Right kidney (tissue), 9 donors: Measurements from ENCODE around the gene C4orf36.

Source experiments
- DNase-seq: peaks from one replicate; pipeline ENCODE4 v3.0.0-alpha.2; 2016
- long read RNA-seq, 8 donors: transcript quantifications; one replicate each; lab custom pipeline, GENCODE V29; 2026

Gene C4orf36, protein sequence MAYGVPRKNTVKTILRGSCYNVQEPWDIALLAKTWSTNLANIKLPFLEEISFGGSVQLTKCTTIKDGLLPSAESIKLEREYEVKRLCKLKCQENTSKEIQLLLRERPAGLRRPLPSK
- long read RNA-seq, donor 1, partial matches to known transcripts: 0 of 1 reads
- long read RNA-seq, donor 1, other reads (novel, unspliced or antisense): 0 of 1 reads
- long read RNA-seq, donor 2: 0 reads
- long read RNA-seq, donor 3: 0 reads
- long read RNA-seq, donor 4: 0 reads
- long read RNA-seq, donor 5, partial matches to known transcripts: 0 of 1 reads
- long read RNA-seq, donor 5, other reads (novel, unspliced or antisense): 0 of 1 reads
- long read RNA-seq, donor 6: 0 reads
- long read RNA-seq, donor 7: 0 reads
- long read RNA-seq, donor 8: 0 reads

DNA sequence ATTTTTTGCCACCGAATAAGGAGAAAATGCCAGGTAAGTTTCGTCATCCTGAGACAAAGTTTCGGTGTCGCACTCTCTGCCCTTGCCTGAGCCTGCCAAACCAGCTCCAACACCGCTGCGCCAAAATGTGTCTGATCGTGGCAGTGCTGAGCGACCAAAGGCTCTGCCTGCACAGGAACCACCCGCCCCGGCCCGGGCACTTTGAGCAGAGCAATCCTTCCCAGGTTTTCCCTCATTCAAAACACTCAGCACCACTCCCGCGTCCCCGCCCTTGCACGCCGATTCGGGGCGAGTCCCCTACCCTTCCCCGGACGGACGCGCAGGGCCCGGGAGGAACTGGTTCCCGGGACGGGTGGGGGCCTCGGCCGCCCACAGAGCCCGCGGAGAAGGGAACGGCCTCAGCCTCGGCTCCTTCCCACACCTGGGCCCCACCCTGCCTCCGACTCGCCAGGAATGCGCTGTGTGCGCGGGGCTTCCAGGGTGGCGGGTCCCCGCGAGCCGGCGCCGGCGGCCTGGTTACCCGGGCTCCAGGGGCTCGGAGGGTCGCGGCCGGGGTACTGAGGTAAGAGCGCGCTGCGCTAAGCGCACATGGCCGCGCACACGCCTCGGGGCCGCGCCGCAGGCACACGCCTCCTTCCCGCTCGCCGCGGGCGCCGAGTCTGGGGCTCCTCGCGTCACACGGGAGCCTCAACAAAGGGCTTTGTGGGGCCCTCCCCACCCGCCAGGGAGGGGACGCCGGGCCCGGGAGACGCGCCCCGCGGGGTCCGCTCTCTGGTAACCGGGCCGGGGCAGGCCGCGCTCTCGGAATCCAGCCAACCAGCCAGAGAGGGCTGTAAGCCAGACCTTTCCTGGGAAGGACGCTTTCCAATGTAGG is at the start of gene C4orf36:
TSS of gene C4orf36 (minus strand) at position 661 of the 874 bp plus-strand sequence. CDS start 902 bp downstream, outside the sequence.
- DNase-seq: peak; percentile 98

DNA sequence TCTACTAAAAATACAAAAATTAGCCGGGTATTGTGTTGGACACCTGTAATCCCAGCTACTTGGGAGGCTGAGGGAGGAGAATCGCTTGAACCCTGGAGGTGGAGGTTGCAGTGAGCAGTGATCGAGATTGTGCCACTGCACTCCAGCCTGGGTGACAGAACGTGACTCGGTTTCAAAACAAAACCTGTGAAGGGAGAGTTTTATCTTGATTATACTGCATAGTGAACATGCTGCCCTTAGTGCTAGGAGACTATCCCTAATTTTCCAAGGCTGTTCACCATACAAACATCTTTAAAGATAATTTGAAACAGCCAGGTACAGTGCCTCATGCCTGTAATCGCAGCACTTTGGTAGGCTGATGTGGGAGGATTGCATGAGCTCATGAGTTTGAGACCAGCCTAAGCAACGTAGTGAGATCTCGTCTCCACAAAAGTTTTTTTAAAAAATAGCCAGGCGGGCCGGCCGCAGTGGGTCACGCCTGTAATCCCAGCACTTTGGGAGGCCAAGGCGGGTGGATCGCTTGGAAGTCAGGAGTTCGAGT is 48.8 kb upstream of the C4orf36 start:
- DNase-seq: no peak

DNA sequence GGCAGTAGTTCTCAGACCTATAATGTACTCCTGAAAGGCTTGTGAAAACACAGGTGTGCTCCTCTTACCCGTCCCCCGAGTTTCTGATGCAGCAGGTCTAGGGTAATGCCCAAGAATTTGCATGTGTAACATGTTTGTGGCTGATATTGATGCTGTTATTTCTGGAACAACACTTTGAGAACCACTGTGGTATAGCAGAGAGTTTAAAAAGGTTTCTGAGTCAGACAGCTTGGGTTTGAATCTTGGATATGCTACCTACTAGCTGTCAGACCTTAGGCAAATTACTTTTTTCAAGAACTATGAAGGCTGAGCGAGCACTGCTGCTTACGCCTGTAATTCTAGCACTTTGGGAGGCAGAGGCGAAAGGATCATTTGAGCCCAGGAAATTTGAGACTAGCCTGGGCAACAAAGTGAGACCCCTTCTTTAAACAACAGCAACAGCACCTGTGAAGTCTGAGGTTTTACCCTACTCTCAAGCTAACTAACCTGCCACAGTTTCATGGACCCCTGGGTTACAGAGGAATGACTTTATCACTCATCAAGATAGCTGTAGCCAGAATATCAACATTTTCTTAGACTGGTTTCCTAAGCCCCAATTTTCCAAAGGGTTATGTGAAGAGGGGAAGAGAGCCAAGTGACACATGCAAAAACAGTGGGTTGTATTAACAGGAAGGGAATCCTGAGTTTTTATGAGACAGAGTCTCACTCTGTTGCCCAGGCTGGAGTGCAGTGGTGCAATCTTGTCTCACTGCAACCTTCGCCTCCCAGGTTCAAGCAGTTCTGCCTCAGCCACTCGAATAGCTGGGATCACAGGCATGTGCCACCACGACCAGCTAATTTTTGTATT is 47.7 kb upstream of the C4orf36 start:
- DNase-seq: no peak

DNA sequence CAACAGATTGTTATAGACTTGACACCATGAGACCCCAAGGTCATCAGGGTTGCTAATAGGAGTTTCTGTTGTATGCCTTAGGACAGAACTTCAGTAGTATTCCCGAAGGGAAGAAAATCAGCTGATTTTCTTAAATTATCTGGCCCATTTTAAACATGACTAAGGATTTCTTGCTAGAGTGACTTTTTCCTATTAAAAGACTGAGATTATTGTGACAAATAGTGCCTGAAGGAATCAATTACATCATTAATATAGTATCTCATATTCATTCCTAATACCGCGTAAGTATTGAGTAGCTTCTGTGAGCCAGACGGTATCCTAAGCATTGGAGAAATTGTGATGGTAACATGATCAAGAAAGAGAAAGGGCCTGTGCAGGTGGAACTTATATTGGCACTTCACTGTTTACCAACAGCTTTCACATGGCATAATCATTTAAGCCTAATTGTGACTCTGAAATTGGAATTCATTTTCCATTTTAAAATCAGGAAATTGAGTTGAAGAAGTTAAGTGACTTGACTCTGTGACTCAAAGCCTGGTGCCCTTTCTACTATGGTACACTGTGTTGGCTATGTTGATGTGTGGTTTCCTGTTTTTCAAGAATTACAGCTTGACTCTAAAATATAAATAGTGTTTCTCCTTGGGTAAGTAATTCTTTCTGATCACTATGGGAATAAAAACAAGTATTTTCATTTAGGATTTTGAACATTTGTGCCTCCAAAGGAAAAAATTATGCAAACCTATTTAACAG is 46.7 kb upstream of the C4orf36 start:
- no peak for DNase-seq

DNA sequence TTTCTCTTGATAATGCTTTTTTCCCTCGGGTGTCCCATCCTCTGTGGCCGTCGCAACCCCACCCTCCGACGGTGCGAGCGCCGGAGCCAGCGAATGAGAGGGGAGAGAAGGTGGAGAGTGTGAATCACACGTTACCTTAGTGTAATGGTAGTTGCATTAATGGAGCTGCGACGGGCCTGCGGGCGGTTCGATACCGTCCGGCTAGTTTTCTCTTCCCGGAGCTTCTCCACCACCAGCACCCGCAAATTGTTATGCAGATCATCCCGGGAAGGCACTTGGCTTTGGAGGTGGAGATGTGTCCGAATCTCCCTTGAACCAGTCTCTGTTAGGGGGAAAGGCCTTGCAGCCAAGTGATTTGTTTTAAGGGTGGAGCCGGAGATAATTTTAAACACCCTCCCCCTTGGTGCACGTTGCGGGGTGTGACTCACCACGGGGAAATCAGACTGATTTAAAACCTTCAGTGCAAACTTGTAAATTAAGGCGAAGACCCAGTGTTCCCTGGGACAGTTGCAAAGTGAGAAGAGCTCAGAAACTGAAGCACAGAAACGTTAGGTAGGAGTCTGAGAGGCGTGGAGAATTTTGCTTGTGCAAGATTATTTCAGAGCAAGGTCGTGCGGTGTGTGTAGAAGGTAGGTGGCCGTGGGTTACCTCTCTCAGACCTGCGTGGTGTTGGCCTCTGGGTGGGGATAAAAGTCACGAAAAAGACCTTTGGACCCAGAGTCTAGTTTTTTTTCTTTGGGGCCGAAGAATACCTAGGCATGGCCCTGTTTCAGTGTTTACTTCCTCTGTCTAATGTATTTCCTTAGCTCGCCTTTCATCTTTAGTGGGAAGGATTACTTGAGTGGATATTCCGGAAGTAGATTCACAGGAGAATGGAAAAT is 43.9 kb upstream of the C4orf36 start:
- DNase-seq: peak; percentile 70

DNA sequence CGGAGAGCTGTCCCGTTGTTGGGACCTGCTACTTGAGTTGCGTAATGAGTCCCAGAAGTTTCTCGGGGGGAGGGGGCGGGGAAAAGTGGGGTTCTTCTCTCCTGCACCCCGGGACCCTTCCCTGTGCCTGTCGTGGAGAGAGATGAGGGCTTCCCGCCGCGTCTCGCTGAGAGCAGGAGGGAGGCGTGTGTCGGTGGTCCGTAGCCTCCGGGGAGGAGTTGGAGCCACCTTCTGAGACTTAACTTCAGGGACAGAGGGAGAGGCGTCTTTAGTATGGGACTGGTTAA is 43.3 kb upstream of the C4orf36 start:
- DNase-seq: no peak

DNA sequence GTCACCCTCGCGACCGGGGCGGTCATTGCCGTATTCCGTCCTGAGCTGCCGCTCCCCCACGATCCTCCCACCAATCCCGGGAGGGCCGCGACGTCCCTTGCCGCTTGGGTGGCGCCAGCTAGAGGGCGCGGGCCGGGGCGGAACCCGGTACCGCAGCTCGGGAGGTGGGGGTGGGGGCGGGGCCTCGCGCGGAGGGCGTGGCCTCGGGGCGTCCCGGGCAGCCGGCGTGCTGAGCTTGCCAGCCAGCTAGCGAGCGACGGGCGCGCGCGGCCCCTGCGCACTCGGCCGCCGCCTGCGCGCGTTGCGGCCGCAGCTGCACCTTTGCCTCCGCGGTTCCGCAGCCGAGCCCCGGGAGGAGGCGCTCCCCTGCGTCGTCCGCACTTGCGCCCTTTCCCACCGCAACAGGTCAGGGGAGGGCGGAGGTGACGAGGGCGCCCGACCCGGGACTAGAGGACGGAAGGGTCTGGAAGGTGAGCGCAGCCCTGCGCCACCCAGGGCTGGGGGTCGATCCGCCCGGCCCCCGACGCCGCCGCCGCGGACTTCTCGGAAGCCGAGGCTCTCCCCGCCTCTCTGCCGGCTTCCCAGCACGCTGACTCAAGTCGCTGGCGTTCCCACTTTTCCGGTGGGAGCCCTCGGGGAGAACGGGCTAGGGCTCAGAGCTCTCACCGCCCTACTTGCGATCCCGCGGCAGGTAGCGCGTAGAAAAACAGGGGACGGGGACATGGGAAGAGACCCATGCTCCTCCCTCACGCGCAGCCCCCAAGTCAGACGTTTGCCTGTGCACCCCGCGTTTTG is 42.7 kb upstream of the C4orf36 start, which contains the start of gene AFF1:
TSS of gene AFF1 (plus strand) at position 241 of the 795 bp plus-strand sequence. CDS start 13,523 bp downstream, outside the sequence.
- peak; percentile 91 for DNase-seq

DNA sequence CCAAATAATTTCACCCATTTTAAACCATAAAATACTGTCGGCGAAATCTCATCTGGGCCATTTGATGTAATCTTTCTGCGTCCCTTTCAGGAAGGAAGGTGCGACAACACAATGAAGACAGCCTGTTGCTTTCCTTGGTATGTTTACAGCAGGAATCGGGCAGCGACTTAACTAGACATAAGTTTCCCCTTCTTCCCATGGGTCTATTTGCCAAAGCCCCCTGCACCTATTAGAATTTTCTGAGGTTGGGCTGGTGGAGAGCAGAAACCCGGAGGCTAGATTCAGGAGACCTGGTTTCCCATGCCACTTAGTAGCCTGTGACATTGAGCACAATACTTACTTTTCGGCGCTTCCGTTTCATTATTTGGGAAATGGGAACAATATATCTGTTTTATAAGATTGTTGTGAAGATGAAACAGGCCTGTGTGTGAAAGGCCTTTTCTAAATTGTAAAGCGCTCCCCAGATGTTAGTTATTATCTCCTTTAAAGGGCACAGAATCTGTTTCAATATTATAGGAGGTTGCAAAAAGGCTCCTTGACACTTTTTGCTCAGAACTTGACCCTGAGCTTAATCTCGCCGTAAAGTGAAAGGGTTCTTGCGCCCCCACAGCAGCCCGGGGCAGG is 42.0 kb upstream of the C4orf36 start:
- peak; percentile 78 for DNase-seq

DNA sequence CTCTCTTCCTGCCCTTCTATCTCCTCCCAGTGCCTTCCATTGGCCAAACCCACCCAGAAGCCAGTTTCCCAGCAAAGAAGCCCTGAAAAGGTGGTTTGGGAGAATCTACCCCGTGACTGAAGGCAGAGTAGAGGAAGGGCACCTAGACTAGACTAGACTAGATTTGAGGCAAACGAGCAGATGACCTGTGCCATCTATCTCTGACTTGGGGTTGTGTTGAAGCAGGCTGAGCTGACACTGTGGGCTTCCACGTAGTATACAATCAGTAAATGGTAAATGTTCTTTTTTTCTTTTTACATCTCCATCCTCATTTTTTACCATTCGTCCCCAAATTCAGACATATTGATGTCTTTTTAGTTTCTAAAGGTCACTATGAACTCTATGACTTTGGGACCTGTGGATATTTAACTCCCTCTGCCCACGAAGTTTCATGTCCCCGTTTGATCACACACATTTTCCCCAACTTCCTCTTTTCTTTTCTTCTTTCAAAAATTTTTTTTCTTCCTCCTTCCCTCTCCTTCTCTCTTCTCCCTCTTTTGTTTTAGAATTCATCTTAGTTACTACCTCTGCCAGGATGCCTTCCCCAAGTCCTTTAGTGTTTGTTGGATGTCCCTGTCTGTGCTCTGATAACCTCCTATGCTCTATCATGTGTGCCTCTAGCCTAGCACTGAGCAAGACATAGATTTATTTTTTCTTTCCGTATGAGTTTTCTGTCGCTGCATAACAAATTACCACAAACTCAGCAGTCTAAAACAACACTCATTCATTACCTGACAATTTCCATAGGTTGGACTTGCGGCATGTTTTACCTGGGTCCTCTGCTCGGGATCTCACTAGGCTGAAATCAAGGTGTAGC is 36.4 kb upstream of the C4orf36 start:
- no peak for DNase-seq

DNA sequence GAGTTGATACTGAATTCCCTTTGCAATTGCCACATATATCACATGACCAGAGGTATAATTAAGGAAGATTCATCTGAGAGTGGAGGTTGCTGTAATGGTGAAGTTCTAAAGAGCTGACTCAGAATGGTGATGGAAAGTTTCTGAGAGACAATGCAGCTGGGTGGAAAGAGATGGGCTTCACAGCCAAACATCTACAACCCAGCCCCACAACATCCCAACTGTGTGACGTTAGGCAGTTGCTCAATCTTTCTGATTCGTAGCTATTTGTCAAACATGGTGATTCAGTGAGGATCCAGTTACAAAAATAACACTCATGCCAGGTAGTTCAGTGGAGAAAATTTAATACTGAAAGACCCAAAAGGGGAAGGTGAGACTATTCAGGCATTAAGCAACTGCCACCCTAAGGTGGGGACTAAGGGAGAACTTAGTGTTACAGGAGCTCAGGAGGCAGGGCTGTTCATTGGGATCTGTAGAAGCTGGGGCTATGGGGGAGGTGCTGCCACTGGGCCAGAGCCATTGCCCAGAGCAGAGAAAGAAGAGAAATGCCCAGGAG is 35.7 kb upstream of the C4orf36 start:
- DNase-seq: no peak

DNA sequence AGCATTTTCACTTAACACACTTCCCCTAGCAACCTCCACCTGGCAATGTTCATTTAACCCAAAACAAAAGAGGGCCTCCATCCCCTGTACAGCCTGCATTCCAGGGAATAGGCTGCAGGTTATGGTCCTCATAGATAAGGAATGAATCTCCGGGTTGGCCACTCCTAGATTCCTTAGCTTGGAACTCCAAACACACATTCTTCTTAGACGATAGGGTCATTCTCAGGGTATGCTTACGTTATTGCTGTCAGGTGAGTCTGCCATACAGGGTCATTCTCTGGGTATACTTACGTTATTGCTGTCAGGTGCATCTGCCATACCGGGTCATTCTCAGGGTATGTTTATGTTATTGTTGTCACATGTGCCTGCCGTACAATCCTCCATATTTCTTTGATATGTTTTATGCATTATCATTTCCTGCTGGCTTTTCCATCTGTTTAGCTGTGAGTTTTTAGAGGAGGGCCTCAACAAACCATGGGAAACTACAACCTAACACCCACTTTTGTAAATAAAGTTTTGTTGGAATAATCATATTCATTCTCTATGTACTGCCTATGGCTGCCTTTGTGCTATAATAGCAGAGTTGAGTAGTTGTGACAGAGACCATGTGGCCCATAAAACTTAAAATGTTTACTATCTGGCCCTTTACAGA is 34.3 kb upstream of the C4orf36 start:
- no peak for DNase-seq

DNA sequence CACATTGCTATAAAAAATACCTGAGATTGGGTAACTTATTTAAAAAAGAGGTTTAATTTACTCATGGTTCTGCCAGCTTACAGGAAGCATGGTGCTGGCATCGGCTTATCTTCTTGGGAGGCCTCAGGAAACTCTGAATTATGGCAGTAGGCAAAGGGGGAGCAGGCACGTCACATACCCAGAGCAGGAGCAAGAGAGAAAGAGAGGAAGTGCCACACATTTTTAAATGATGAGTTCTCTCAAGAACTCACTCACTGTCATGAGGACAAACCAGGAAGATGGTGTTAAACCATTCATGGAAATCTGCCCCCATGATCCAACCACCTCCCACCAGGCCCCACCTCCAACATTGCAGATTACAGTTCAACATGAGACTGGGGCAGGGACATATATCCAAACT is 32.6 kb upstream of the C4orf36 start:
- DNase-seq: no peak

DNA sequence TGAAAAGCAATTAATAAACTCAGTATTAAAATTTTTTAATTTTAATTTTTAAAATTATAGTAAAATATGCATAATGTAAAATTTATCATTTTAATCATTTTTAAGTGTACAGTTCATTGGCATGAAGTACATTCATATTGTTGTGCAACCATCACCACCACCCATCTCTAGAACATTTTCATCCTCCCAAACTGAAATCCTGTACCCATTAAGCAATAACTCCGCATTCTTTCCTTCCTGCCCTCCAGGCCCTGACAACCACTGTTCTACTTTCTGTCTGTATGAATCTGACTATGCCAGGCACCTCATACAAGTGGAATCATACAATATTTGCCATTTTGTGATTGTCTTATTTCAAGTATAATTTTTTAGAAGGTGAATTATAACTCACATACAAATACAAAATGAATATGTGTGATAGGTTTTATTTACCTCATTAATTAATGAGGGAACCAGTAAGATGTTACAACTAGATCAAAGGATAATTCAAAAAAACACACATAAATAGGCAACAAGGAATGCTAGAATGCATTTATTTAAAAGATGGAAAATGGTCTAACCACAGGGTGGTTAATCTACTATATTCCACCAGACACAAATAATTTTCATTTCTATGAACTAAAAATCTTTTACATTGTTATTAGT is 29.5 kb upstream of the C4orf36 start:
- no peak for DNase-seq

DNA sequence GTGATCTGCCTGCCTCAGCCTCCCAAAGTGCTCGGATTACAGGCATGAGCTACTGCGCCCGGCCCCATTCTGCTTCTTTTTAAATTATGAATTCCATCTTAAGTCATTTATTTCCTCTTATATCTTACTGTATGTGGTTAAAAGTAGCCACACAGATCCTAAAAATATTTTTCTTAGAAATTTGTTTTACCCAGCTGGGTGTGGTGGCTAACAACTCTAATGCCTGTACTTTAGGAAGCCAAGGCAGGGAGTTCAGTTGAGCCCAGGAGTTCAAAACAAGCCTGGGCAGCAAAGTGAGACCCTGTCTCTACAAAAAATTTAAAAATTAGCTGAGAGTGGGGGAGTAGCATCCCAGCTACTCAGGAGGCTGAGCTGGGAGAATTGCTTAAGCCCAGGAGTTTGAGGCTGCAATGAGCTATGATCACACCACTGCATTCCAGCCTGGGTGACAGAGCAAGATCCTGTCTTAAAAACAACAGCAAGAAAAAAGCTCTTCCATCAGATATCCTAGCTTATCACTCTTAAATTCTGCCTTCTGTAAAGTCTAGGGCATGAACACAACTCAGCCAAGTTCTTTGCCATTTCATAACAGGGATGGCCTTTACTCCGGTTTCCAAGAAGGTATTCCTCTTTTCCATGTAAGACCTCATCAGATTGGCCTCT is 27.5 kb upstream of the C4orf36 start:
- DNase-seq: no peak

DNA sequence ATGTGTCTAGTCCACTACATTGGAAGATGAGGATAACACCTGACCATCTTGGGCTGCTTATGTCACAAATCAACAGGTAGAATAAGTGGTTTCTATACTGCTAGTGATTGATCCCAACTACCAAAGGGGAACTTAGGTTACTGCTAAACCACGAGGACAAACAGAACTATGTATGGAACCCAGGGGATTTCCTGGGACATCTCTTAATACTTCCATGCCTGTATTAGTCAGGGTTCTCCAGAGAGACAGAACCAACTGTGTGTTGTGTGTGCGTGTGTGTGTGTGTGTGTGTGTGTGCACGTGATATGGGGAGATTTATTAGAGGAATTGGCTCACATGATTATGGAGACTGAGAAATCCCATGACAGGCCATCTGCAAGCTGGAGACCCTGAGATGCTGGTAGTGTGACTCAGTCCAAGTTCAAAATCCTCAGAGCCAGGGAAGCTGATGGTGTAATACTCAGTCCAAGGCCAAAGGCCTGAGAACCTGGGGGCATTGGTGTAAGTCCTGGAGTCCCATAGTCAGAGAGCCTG is 26.4 kb upstream of the C4orf36 start:
- no peak for DNase-seq
